Mesothelial cell of epicardium (in vitro differentiated cells): ENCODE data around the gene TMEM213. TPM values are rescaled to one million over a fixed set of nuclear protein-coding genes. Genes with fewer than 3 reads are reported as not detected.
"Not testable (repeated sequence)": the region's sequence is repeated elsewhere in the genome, so short reads cannot be mapped to it uniquely, and the experiment has no call there.

Source experiments
- DNase-seq, 2 experiments: peaks; one replicate each; pipeline ENCODE4 v3.0.0; 2021; ENCODE audit warnings: low spot score in 2 of 2; ENCODE audit not compliant: unreplicated experiment in 2 of 2
- H3K27ac Mint-ChIP-seq: 2 replicates; pipeline ENCODE4 v1.8.0; 2021; ENCODE audit warnings: mixed read lengths
- H3K27me3 Mint-ChIP-seq: 2 replicates; pipeline ENCODE4 v1.8.0; 2021; ENCODE audit warnings: low read depth, mixed read lengths
- H3K36me3 Mint-ChIP-seq: 2 replicates; pipeline ENCODE4 v1.8.0; 2021; ENCODE audit warnings: mixed read lengths
- H3K4me1 Mint-ChIP-seq: 2 replicates; pipeline ENCODE4 v1.8.0; 2021; ENCODE audit warnings: mixed read lengths
- H3K4me3 Mint-ChIP-seq: 2 replicates; pipeline ENCODE4 v1.8.0; 2021; ENCODE audit warnings: mild to moderate bottlenecking, moderate library complexity, mixed read lengths
- H3K9me3 Mint-ChIP-seq: 2 replicates; pipeline ENCODE4 v1.8.0; 2021; ENCODE audit warnings: mixed read lengths
- CTCF ChIP-seq: fragments of 200-600 bp; sonication (generic); IDR thresholded peaks from one replicate; pipeline ENCODE4 v1.5.0; 2021; ENCODE audit warnings: antibody characterized with exemption; ENCODE audit not compliant: unreplicated experiment
- total RNA-seq: library from RNA; stranded (reverse); gene quantifications from 3 replicates; pipeline ENCODE4 v1.2.1, GENCODE V29; 2021

Gene TMEM213
- total RNA-seq, 1 donor from 2014 or later: not detected

GRCh38 chr7:138776166-138776833, 21.5 kb upstream of the TMEM213 start:
- H3K9me3 Mint-ChIP-seq: no peaks in the 10 kb centered on the region
- H3K4me1 Mint-ChIP-seq: no peaks in the 10 kb centered on the region
- TF ChIP-seq CTCF: no peak
- no peak overlapping the region for H3K27ac Mint-ChIP-seq
- H3K36me3 Mint-ChIP-seq: no peaks in the 10 kb centered on the region
- H3K4me3 Mint-ChIP-seq: no peak overlapping the region
- no peaks in the 10 kb centered on the region for H3K27me3 Mint-ChIP-seq
- DNase-seq: no peak

GRCh38 chr7:138781004-138781403, 16.8 kb upstream of the TMEM213 start:
- Mint-ChIP-seq H3K4me1 (peaks cover 8% of the 10 kb centered on the region), H3K4me3 (no peak overlapping the region), H3K36me3 (no peaks in the 10 kb centered on the region), H3K9me3 (peaks cover 6% of the 10 kb centered on the region), H3K27me3 (no peaks in the 10 kb centered on the region), H3K27ac (no peak overlapping the region)
- no peak for DNase-seq
- no peak for TF ChIP-seq CTCF

- H3K9me3 Mint-ChIP-seq: peaks cover 15% of the 10 kb centered on the region
- peaks cover 10% of the 10 kb centered on the region for H3K4me1 Mint-ChIP-seq
- no peak overlapping the region for H3K4me3 Mint-ChIP-seq
- no peaks in the 10 kb centered on the region for H3K36me3 Mint-ChIP-seq
- no peaks in the 10 kb centered on the region for H3K27me3 Mint-ChIP-seq
- no peak for DNase-seq
- no peak for TF ChIP-seq CTCF
- H3K27ac Mint-ChIP-seq: peak overlapping the region; percentile 71
These were observed 13.1 kb upstream of the TMEM213 start for GRCh38 chr7:138784692-138785091.

GRCh38 chr7:138785587-138786437, 12.0 kb upstream of the TMEM213 start:
- peak overlapping the region; percentile 88 for H3K27ac Mint-ChIP-seq
- peaks cover 15% of the 10 kb centered on the region for H3K9me3 Mint-ChIP-seq
- DNase-seq: no peak
- TF ChIP-seq CTCF: no peak
- H3K4me1 Mint-ChIP-seq: peaks cover 10% of the 10 kb centered on the region
- no peaks in the 10 kb centered on the region for H3K27me3 Mint-ChIP-seq
- H3K36me3 Mint-ChIP-seq: no peaks in the 10 kb centered on the region
- peak overlapping the region; percentile 36 for H3K4me3 Mint-ChIP-seq

GRCh38 chr7:138796038-138796615, 1.7 kb upstream of the TMEM213 start:
- no peak for TF ChIP-seq CTCF
- Mint-ChIP-seq H3K9me3 (peaks cover 5% of the 10 kb centered on the region), H3K27me3 (peaks cover 20% of the 10 kb centered on the region), H3K4me1 (peaks cover 12% of the 10 kb centered on the region), H3K36me3 (no peaks in the 10 kb centered on the region), H3K4me3 (no peak overlapping the region), H3K27ac (no peak overlapping the region)
- DNase-seq: no peak

- not testable (repeated sequence) for H3K27ac Mint-ChIP-seq, H3K4me3 Mint-ChIP-seq, DNase-seq, H3K9me3 Mint-ChIP-seq, H3K36me3 Mint-ChIP-seq
- H3K4me1 Mint-ChIP-seq: peaks cover 12% of the 10 kb centered on the region
- peaks cover 20% of the 10 kb centered on the region for H3K27me3 Mint-ChIP-seq
These were observed 748 bp upstream of the TMEM213 start for GRCh38 chr7:138797046-138797445.
